Measurements from ENCODE around the gene TCEA2.

TCEA2 gene

GRCh38 chr20:64042054-64042781 is 20.8 kb upstream of the TCEA2 start:
- H3K9me3 ChIP-seq (ENCODE audit: severe bottlenecking): no peaks in the 10 kb centered on the region
- no peak overlapping the region for H3K27ac ChIP-seq
- H3K4me3 ChIP-seq (ENCODE audit: low read depth, low read length): peak overlapping the region; percentile 52
- TF ChIP-seq CTCF (IDR thresholded peaks at IDR 0.05; ENCODE audit: low read depth, low read length): no peak
- no peaks in the 10 kb centered on the region for H3K36me3 ChIP-seq
- no peaks in the 10 kb centered on the region for H3K27me3 ChIP-seq (ENCODE audit: insufficient read depth, low read depth, severe bottlenecking)
- no peak for DNase-seq

- TF ChIP-seq CTCF (IDR thresholded peaks at IDR 0.05; ENCODE audit: low read depth, low read length): no peak
- Histone ChIP-seq H3K27me3 (ENCODE audit: insufficient read depth, low read depth, severe bottlenecking) (no peaks in the 10 kb centered on the region), H3K4me3 (ENCODE audit: low read depth, low read length) (no peak overlapping the region), H3K27ac (no peak overlapping the region), H3K36me3 (no peaks in the 10 kb centered on the region), H3K9me3 (ENCODE audit: severe bottlenecking) (no peaks in the 10 kb centered on the region)
- no peak for DNase-seq
Measured at GRCh38 chr20:64043768-64044167, 19.2 kb upstream of the TCEA2 start.

- no peak for TF ChIP-seq CTCF (IDR thresholded peaks at IDR 0.05; ENCODE audit: low read depth, low read length)
- H3K9me3 ChIP-seq (ENCODE audit: severe bottlenecking): no peaks in the 10 kb centered on the region
- DNase-seq: no peak
- no peak overlapping the region for H3K4me3 ChIP-seq (ENCODE audit: low read depth, low read length)
- no peak overlapping the region for H3K27ac ChIP-seq
- H3K27me3 ChIP-seq (ENCODE audit: insufficient read depth, low read depth, severe bottlenecking): no peaks in the 10 kb centered on the region
- H3K36me3 ChIP-seq: no peaks in the 10 kb centered on the region
Measured at GRCh38 chr20:64044484-64045247, 18.3 kb upstream of the TCEA2 start.

GRCh38 chr20:64045346-64046011 is 17.5 kb upstream of the TCEA2 start:
- no peak for DNase-seq
- no peaks in the 10 kb centered on the region for H3K9me3 ChIP-seq (ENCODE audit: severe bottlenecking)
- no peak overlapping the region for H3K27ac ChIP-seq
- TF ChIP-seq CTCF (IDR thresholded peaks at IDR 0.05; ENCODE audit: low read depth, low read length): no peak
- no peak overlapping the region for H3K4me3 ChIP-seq (ENCODE audit: low read depth, low read length)
- H3K36me3 ChIP-seq: no peaks in the 10 kb centered on the region
- no peaks in the 10 kb centered on the region for H3K27me3 ChIP-seq (ENCODE audit: insufficient read depth, low read depth, severe bottlenecking)

- no peaks in the 10 kb centered on the region for H3K9me3 ChIP-seq (ENCODE audit: severe bottlenecking)
- H3K4me3 ChIP-seq (ENCODE audit: low read depth, low read length): no peak overlapping the region
- H3K27me3 ChIP-seq (ENCODE audit: insufficient read depth, low read depth, severe bottlenecking): no peaks in the 10 kb centered on the region
- no peak for TF ChIP-seq CTCF (IDR thresholded peaks at IDR 0.05; ENCODE audit: low read depth, low read length)
- H3K36me3 ChIP-seq: no peaks in the 10 kb centered on the region
- no peak for DNase-seq
- no peak overlapping the region for H3K27ac ChIP-seq
Measured at GRCh38 chr20:64047046-64047389, 16.0 kb upstream of the TCEA2 start.

Measured in WERI-Rb-1 (cell line).